HEK293 (cell line): ENCODE measurements around the gene PLCB1.

ENCODE experiments used
- CTCF ChIA-PET: fragments of 350-600 bp; formaldehyde crosslinking; extraction: SDS; loops from one replicate; lab custom pipeline; 2021; ENCODE audit warnings: antibody characterized with exemption; lab: Yijun Ruan, JAX
- POLR2A ChIA-PET: fragments of 300-600 bp; formaldehyde crosslinking; extraction: SDS; loops from one replicate; lab custom pipeline; 2020; ENCODE audit warnings: antibody characterized with exemption, inconsistent platforms; lab: Yijun Ruan, JAX
- H3K27ac ChIP-seq: fragments of 200-500 bp; sonication (Bioruptor generic); 2 replicates; pipeline ENCODE4 v1.5.1; 2014; ENCODE audit warnings: low read depth, low read length, control low read depth, inconsistent platforms; ENCODE audit errors: extremely low read depth
- H3K36me3 ChIP-seq, 2 experiments: fragments of 200-500 bp in 1 of 2; sonication (Bioruptor generic) in 1 of 2; 1 replicate in 1 of 2; 2 replicates in 1 of 2; pipeline ENCODE4 v1.5.1; 2014 to 2017; ENCODE audit warnings: inconsistent platforms in 2 of 2, low read length in 2 of 2; ENCODE audit not compliant: control insufficient read depth in 2 of 2, insufficient read depth in 1 of 2
- H3K4me1 ChIP-seq: fragments of 200-500 bp; sonication (Bioruptor generic); 2 replicates; pipeline ENCODE4 v1.5.1; 2014; ENCODE audit warnings: mild to moderate bottlenecking, low read length, inconsistent platforms; ENCODE audit not compliant: control insufficient read depth, insufficient read depth
- H3K4me3 ChIP-seq: 2 replicates; pipeline ENCODE4 v1.5.1; 2011; ENCODE audit warnings: low read depth, mild to moderate bottlenecking, control low read depth, low read length, moderate library complexity
- H3K9me3 ChIP-seq: fragments of 200-500 bp; sonication (Bioruptor generic); 2 replicates; pipeline ENCODE4 v1.5.1; 2014; ENCODE audit warnings: low read depth, low read length, inconsistent platforms; ENCODE audit not compliant: control insufficient read depth, insufficient read depth
- ATF2 ChIP-seq: fragments of 450-650 bp; formaldehyde crosslinking; IDR thresholded peaks from 2 replicates; pipeline ENCODE4 v1.5.1; 2016; ENCODE audit warnings: missing biosample characterization, missing genetic modification characterization, low read depth
- BCL11B ChIP-seq: fragments of 450-650 bp; formaldehyde crosslinking; IDR thresholded peaks from 2 replicates; pipeline ENCODE4 v1.5.1; 2016; ENCODE audit warnings: low read depth, missing biosample characterization, missing genetic modification characterization
- OVOL3 ChIP-seq: fragments of 450-650 bp; formaldehyde crosslinking; IDR thresholded peaks from 2 replicates; pipeline ENCODE4 v1.5.1; 2016; ENCODE audit warnings: missing biosample characterization, missing genetic modification characterization
- PRDM10 ChIP-seq: fragments of 450-650 bp; formaldehyde crosslinking; IDR thresholded peaks from 2 replicates; pipeline ENCODE4 v1.5.1; 2016; ENCODE audit warnings: missing biosample characterization, missing genetic modification characterization
- TSHZ1 ChIP-seq: fragments of 450-650 bp; formaldehyde crosslinking; IDR thresholded peaks from 2 replicates; pipeline ENCODE4 v1.5.1; 2016; ENCODE audit warnings: missing biosample characterization, missing genetic modification characterization, borderline replicate concordance
- ZFP41 ChIP-seq: fragments of 450-650 bp; formaldehyde crosslinking; IDR thresholded peaks from 2 replicates; pipeline ENCODE4 v1.5.1; 2016; ENCODE audit warnings: missing biosample characterization, missing genetic modification characterization, borderline replicate concordance
- ZIC2 ChIP-seq: fragments of 450-650 bp; formaldehyde crosslinking; IDR thresholded peaks from 2 replicates; pipeline ENCODE4 v1.5.1; 2016; ENCODE audit warnings: missing biosample characterization, missing genetic modification characterization
- ZNF121 ChIP-seq: fragments of 450-650 bp; formaldehyde crosslinking; IDR thresholded peaks from 2 replicates; pipeline ENCODE4 v1.5.1; 2016; ENCODE audit warnings: missing biosample characterization, missing genetic modification characterization
- ZNF18 ChIP-seq: fragments of 450-650 bp; formaldehyde crosslinking; IDR thresholded peaks from 2 replicates; pipeline ENCODE4 v1.5.1; 2016; ENCODE audit warnings: missing biosample characterization, missing genetic modification characterization
- ZNF23 ChIP-seq: fragments of 450-650 bp; formaldehyde crosslinking; IDR thresholded peaks from 2 replicates; pipeline ENCODE4 v1.5.1; 2016; ENCODE audit warnings: missing biosample characterization, missing genetic modification characterization, borderline replicate concordance
- ZNF266 ChIP-seq: fragments of 450-650 bp; formaldehyde crosslinking; IDR thresholded peaks from 2 replicates; pipeline ENCODE4 v1.5.1; 2016; ENCODE audit warnings: missing biosample characterization, missing genetic modification characterization, low read depth
- ZNF292 ChIP-seq: fragments of 450-650 bp; formaldehyde crosslinking; IDR thresholded peaks from 2 replicates; pipeline ENCODE4 v1.5.1; 2016; ENCODE audit warnings: low read depth, missing biosample characterization, missing genetic modification characterization, borderline replicate concordance
- ZNF521 ChIP-seq: fragments of 450-650 bp; formaldehyde crosslinking; IDR thresholded peaks from 2 replicates; pipeline ENCODE4 v1.5.1; 2017; ENCODE audit warnings: missing biosample characterization, mild to moderate bottlenecking, missing genetic modification characterization
- ZNF585B ChIP-seq: fragments of 450-650 bp; formaldehyde crosslinking; IDR thresholded peaks from 2 replicates; pipeline ENCODE4 v1.5.1; 2016; ENCODE audit warnings: missing biosample characterization, missing genetic modification characterization
- ZNF629 ChIP-seq: fragments of 450-650 bp; formaldehyde crosslinking; IDR thresholded peaks from 2 replicates; pipeline ENCODE4 v1.5.1; 2017; ENCODE audit warnings: missing biosample characterization, missing genetic modification characterization
- ZNF670 ChIP-seq: fragments of 450-650 bp; formaldehyde crosslinking; IDR thresholded peaks from 2 replicates; pipeline ENCODE4 v1.5.1; 2016; ENCODE audit warnings: missing biosample characterization, missing genetic modification characterization, low read depth
- ZNF692 ChIP-seq: fragments of 450-650 bp; formaldehyde crosslinking; IDR thresholded peaks from 2 replicates; pipeline ENCODE4 v1.5.1; 2016; ENCODE audit warnings: missing biosample characterization, missing genetic modification characterization
- ZNF776 ChIP-seq: fragments of 450-650 bp; formaldehyde crosslinking; IDR thresholded peaks from 2 replicates; pipeline ENCODE4 v1.5.0; 2017; ENCODE audit warnings: missing biosample characterization, missing genetic modification characterization, borderline replicate concordance
- ZSCAN23 ChIP-seq: fragments of 450-650 bp; formaldehyde crosslinking; IDR thresholded peaks from 2 replicates; pipeline ENCODE4 v1.5.1; 2016; ENCODE audit warnings: missing biosample characterization, missing genetic modification characterization

Gene PLCB1

GRCh38 chr20:8522168-8522567 is 390.1 kb downstream of the PLCB1 start:
- POLR2A ChIA-PET: no interaction called here
- Histone ChIP-seq H3K4me1 (no peaks in the 10 kb centered on the region), H3K36me3 (no peaks in the 10 kb centered on the region), H3K4me3 (no peak overlapping the region), H3K9me3 (no peaks in the 10 kb centered on the region)
- TF ChIP-seq PRDM10 (tag by site-specific recombination) (peak; percentile 44), OVOL3 (tag by site-specific recombination) (no peak), ATF2 (tag by site-specific recombination) (peak; percentile 83), ZNF629 (tag by site-specific recombination) (peak; percentile 35; the same call in 1 of the 2 replicates)
- TF ChIP-seq, all 188 proteins: peak for 3
- H3K27ac ChIP-seq: no peak overlapping the region
- CTCF ChIA-PET: interaction anchor here (0.6 to 0.8 kb wide), 2 partner anchors 16 to 68 kb away, joined by 3 read pairs; no protein-coding TSS in a partner anchor

GRCh38 chr20:8523684-8524083 is 391.6 kb downstream of the PLCB1 start:
- no peak overlapping the region for H3K4me3 ChIP-seq
- TF ChIP-seq ZNF521 (tag by site-specific recombination) (no peak), ZIC2 (tag by site-specific recombination) (no peak), ZSCAN23 (tag by site-specific recombination) (no peak), ZNF585B (tag by site-specific recombination) (no peak), ZNF776 (tag by site-specific recombination) (no peak), ZFP41 (tag by site-specific recombination) (no peak), TSHZ1 (no peak), ZNF292 (tag by site-specific recombination) (no peak), ZNF266 (no peak), ZNF670 (tag by site-specific recombination) (no peak), ZNF121 (tag by site-specific recombination) (no peak), BCL11B (tag by site-specific recombination) (no peak), ZNF692 (tag by site-specific recombination) (no peak), ZNF23 (tag by site-specific recombination) (no peak), ZNF18 (tag by site-specific recombination) (no peak)

More at GRCh38 chr20:8523684-8524083, 391.6 kb downstream of the PLCB1 start:
- ChIA-PET CTCF (interaction anchor here (0.6 to 0.7 kb wide), 3 partner anchors 14 to 125 kb away, joined by 3 read pairs; no protein-coding TSS in a partner anchor), POLR2A (no interaction called here)
- H3K9me3 ChIP-seq: no peaks in the 10 kb centered on the region
- no peak overlapping the region for H3K27ac ChIP-seq
- no peaks in the 10 kb centered on the region for H3K36me3 ChIP-seq
- no peaks in the 10 kb centered on the region for H3K4me1 ChIP-seq
